ENCODE results near the gene CGB8. TPM values are rescaled to one million over a fixed set of nuclear protein-coding genes. Genes with fewer than 3 reads are reported as not detected.

The CGB8 gene
- total and polyA plus RNA-seq, 2 of the 4 experiments (the other 2 are of a cell fraction): 0.48 TPM; not detected in 1

DNA sequence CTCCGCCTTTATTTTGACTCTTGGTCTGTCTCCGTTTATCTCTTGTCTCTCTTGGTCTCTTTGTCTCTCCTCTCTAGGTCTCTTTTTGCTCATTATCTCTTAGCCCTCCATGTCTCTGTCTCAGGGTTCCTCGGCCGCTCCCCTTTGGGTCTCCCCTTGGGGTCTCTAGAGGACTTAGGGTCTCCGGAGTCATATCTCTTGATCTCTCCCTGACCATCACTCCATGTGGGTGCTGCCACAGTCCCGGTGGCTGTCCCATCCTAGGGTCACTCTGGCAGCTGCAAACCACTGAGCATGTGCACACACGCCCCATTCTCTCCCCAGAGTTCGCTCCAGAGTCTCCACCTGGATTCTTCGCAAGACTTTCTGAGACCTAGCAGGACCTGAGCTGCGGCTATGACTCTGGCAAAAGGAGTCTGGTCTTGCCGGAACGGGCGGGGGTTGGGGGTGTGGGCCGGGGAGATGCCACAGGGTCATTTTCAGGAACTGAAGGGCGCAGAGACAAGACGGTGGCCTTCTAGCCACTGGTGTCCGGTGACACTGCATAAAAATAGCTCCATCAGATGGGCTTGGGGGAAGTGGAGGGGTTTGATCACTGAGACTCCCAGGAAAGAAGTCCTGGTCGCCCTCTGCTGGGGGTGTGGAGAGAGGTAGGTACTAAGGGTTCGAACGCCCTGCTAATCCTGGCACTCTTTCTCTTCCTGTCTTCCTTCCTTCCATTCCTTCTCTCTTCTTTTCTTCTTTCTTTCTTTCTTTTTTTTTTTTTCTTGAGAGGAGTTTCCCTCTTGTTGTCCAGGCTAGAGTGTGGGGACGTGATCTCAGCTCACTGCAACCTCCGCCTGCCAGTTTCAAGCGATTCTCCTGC is 24.8 kb upstream of the CGB8 start:
- Histone ChIP-seq H3K18ac (ENCODE audit: low read depth, low read length) (no peak overlapping the region), H2AK5ac (ENCODE audit: low read depth, low read length) (no peak overlapping the region), H2AFZ (replicated peaks; ENCODE audit: low read length, poor library complexity) (no peak overlapping the region), H3K4me3 (ENCODE audit: insufficient read depth, low read depth, low read length) (no peak overlapping the region), H3K79me1 (ENCODE audit: low read depth in 1 of 2, low read length in 2 of 2) (no peaks in the 10 kb centered on the region), H2BK5ac (ENCODE audit: low read depth, low read length, poor library complexity, severe bottlenecking) (no peak overlapping the region), H3K4me1 (ENCODE audit: control insufficient read depth, insufficient read depth, low read length) (no peaks in the 10 kb centered on the region), H3K14ac (replicated peaks; ENCODE audit: low read depth, low read length) (no peak overlapping the region), H2BK120ac (ENCODE audit: low read depth, low read length) (no peak overlapping the region), H3K27ac (ENCODE audit: insufficient read depth, low read length) (no peak overlapping the region), H4K8ac (ENCODE audit: low read depth in 2 of 2, low read length in 2 of 2) (no peak overlapping the region), H3K9ac (ENCODE audit: low read depth, low read length) (no peak overlapping the region), H3K9me1 (ENCODE audit: insufficient read depth, low read length) (no peaks in the 10 kb centered on the region), H3K27me3 (ENCODE audit: control insufficient read depth, insufficient read depth, low read length) (peaks cover 36% of the 10 kb centered on the region), H3K56ac (ENCODE audit: extremely low read depth, insufficient read depth, low read length) (no peak overlapping the region), H2AK9ac (replicated peaks; ENCODE audit: low read depth, low read length, poor library complexity) (no peak overlapping the region), H4K20me1 (ENCODE audit: insufficient read depth, low read length) (no peaks in the 10 kb centered on the region), H2BK15ac (ENCODE audit: low read depth, low read length) (no peak overlapping the region), H3K4me2 (ENCODE audit: low read depth, low read length) (no peak overlapping the region), H3K36me3 (ENCODE audit: control insufficient read depth, insufficient read depth, low read length) (no peaks in the 10 kb centered on the region), H3K23ac (ENCODE audit: low read depth, low read length) (no peak overlapping the region), H4K5ac (ENCODE audit: low read depth, low read length) (no peak overlapping the region), H3K9me3 (ENCODE audit: control insufficient read depth, insufficient read depth, low read length) (peaks cover 18% of the 10 kb centered on the region), H3K4ac (ENCODE audit: low read depth, low read length) (no peak overlapping the region), H2BK20ac (ENCODE audit: low read depth, low read length) (no peak overlapping the region), H4K91ac (ENCODE audit: insufficient read depth, low read depth, low read length) (no peak overlapping the region)
- WGBS, 2 experiments (ENCODE audit: extremely low coverage in 2 of 2, insufficient read length in 1 of 2): 77% methylated on average over 10 of the region's 23 CpGs; no CpG with 5 or more reads in 1 of the 2 experiments
- ATAC-seq (ENCODE audit: low read depth): peak; percentile 35; the same call in 1 of the 2 replicates
- ChIA-PET CTCF (interaction anchor here (0.8 to 1.8 kb wide), 6 partner anchors 9 to 80 kb away, joined by 3 to 7 read pairs (median 4); partner anchors contain the start of genes GYS1, NTF4 and RUVBL2), POLR2A (ENCODE audit: unreplicated experiment) (no interaction called here)
- DNase-seq: no peak
- dilution Hi-C loops (cut with HindIII; ENCODE audit: low sequenced_read_pairs, unreplicated experiment): no loop called here
- BruUV-seq (replicated peaks): no TSS peak
- in situ Hi-C loops (cut with MboI; ENCODE audit: low sequenced_read_pairs): no loop called here
- intact Hi-C loops (cut with micrococcal nuclease): loop anchor here (5.0 kb wide), 1 partner anchor 81 kb away; the partner anchor contains the start of genes GYS1 and RUVBL2
- TF ChIP-seq RAD21 (IDR thresholded peaks at IDR 0.05; ENCODE audit: low read length) (peak; percentile 35), MXI1 (IDR thresholded peaks at IDR 0.05; ENCODE audit: borderline replicate concordance, low read depth, low read length) (no peak), MAZ (IDR thresholded peaks at IDR 0.05; ENCODE audit: borderline replicate concordance, low read depth, low read length) (no peak), POLR2A (IDR thresholded peaks at IDR 0.05; ENCODE audit: low read depth, low read length) (no peak), CEBPB (IDR thresholded peaks at IDR 0.05; ENCODE audit: low read depth, low read length) (no peak), NFE2L2 (IDR thresholded peaks at IDR 0.05; ENCODE audit: low read depth, low read length) (no peak), RFX5 (IDR thresholded peaks at IDR 0.05; ENCODE audit: low read depth, low read length) (no peak), FOS (IDR thresholded peaks at IDR 0.05; ENCODE audit: low read depth, low read length) (no peak), CHD1 (IDR thresholded peaks at IDR 0.05; ENCODE audit: low read depth, low read length) (no peak), RCOR1 (IDR thresholded peaks at IDR 0.05; ENCODE audit: insufficient replicate concordance, low read length) (no peak), SMC3 (IDR thresholded peaks at IDR 0.05; ENCODE audit: low read depth, low read length) (0 out of 2 replicates have a peak, but pooled peaks have one; percentile 12), BHLHE40 (IDR thresholded peaks at IDR 0.05; ENCODE audit: low read depth, low read length) (no peak), MAFK (IDR thresholded peaks at IDR 0.05; ENCODE audit: low read depth, low read length) (no peak)
- TF ChIP-seq, protein P1, sequence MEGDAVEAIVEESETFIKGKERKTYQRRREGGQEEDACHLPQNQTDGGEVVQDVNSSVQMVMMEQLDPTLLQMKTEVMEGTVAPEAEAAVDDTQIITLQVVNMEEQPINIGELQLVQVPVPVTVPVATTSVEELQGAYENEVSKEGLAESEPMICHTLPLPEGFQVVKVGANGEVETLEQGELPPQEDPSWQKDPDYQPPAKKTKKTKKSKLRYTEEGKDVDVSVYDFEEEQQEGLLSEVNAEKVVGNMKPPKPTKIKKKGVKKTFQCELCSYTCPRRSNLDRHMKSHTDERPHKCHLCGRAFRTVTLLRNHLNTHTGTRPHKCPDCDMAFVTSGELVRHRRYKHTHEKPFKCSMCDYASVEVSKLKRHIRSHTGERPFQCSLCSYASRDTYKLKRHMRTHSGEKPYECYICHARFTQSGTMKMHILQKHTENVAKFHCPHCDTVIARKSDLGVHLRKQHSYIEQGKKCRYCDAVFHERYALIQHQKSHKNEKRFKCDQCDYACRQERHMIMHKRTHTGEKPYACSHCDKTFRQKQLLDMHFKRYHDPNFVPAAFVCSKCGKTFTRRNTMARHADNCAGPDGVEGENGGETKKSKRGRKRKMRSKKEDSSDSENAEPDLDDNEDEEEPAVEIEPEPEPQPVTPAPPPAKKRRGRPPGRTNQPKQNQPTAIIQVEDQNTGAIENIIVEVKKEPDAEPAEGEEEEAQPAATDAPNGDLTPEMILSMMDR (conservative IDR thresholded peaks at IDR 0.05; ENCODE audit: low read depth, low read length): peak; percentile 15; the same call in 1 of the 2 replicates
- TF ChIP-seq, protein P2, sequence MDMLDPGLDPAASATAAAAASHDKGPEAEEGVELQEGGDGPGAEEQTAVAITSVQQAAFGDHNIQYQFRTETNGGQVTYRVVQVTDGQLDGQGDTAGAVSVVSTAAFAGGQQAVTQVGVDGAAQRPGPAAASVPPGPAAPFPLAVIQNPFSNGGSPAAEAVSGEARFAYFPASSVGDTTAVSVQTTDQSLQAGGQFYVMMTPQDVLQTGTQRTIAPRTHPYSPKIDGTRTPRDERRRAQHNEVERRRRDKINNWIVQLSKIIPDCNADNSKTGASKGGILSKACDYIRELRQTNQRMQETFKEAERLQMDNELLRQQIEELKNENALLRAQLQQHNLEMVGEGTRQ (IDR thresholded peaks at IDR 0.05; ENCODE audit: low read depth, low read length): no peak

Measured in IMR-90 (cell line).